Measurements from ENCODE around the gene KRT2.

The KRT2 gene

GRCh38 chr12:52598966-52599365 lies 53.0 kb downstream of the KRT2 start:
- no peak for DNase-seq (ENCODE audit: low spot score in 2 of 2)
- Histone ChIP-seq H3K4me3 (no peak overlapping the region), H3K36me3 (replicated peaks) (no peaks in the 10 kb centered on the region), H3K27me3 (ENCODE audit: low read depth) (0 out of 2 replicates have a peak, but pooled peaks cover 2% of the 10 kb centered on the region), H3K4me1 (no peaks in the 10 kb centered on the region), H3K9me3 (no peaks in the 10 kb centered on the region)
- in situ Hi-C loops (cut with MboI; ENCODE audit: low sequenced_read_pairs), result no loop called here
